ENCODE measurements around the gene MACROD2.

The MACROD2 gene

DNA sequence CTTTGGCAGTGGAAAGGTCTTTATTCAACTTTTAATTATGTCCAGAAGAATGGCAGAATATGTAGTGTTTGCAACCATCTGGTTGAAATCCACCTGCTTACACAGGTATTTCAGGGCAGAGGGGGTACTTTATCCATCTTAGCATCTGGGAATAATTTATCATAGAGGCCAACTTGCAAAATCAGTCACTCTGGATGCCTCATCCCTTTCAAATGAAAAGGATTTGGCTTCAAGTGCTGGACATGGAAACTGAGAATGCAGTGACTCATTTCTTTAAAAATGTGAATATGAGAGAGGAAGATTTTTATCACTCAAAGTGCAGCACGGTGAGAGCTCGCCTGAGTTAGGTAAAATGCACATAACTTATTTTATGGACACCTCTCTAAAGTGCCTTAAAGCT lies 1819.6 kb downstream of the MACROD2 start:
- DNase-seq (ENCODE audit: low read depth): no peak

DNA sequence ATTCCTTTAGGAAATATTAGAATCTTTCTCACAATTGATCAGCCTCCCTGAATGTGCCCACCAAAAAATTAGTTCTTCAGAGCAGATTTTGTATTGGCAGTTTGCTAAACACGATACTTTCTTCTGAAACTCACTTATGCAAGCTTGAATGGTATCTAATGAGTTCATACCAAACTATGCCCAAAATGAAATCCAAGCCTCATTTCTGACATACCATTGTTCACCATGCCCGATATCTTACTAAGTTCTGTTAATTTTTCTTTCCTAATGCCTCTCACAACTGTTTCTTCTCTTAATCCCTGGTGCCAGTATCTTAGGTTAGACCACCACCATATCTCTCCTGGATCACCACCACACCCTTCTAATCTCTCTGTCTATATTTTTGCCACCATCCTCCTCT lies 1822.0 kb downstream of the MACROD2 start:
- no peak for DNase-seq (ENCODE audit: low read depth)

DNA sequence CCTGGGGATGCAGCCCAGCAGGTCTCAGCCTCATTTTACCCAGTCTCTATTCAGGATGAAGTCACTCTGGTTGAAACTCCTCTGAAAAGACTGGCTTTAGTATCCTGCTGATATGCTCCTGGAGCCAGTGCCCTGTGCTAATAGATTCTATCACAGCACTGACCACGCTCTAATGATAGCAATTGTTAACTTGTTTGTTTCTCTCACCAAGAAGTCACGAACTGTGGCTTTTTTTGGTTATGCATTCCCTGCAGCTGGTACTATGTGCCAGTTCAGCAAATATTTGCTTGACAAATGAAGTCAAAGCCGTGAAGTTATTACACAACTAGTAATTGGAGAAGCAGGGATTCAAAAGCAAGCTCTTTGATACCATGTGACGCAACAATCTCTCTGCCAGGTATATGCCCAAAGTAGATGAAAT lies 1823.3 kb downstream of the MACROD2 start:
- no peak for DNase-seq (ENCODE audit: low read depth)

DNA sequence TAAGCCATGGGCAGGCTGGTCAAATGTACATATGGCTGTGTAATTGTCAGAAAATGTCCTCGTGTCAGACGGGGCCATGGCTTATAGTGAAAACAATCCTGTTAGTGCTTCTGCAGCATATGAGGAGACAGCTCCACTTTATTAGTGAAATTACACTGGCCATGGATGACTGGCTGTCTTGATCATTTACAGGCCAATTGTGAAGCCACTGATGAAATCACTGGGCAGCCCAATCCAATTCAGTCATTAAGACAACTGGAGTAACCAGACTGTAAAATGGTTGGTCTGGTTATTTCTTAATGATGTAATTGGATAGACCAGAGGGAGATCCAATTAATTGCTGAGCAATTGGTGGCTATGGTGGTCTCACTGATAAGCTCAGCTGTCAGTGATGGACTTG lies 1828.4 kb downstream of the MACROD2 start:
- no peak for DNase-seq (ENCODE audit: low read depth)

DNA sequence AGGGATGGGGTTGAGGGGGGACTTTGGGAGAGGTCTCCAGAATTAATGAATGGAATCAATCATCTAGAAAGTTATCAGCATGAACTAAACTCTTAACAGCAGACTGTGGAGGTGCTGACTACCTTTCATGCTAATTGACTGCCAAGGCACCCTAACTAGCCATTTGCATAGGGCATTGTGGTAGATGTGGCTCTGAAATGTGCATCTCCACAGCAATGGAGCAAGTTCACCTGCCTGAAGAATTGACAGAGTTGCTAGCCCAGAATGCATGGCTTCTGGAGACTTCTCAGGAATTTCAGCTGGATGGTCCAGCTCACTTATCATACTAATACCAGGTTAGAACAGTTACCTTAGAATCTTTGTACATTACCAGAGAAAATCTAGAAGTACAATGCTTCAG lies 1832.3 kb downstream of the MACROD2 start:
- DNase-seq (ENCODE audit: low read depth): no peak

DNA sequence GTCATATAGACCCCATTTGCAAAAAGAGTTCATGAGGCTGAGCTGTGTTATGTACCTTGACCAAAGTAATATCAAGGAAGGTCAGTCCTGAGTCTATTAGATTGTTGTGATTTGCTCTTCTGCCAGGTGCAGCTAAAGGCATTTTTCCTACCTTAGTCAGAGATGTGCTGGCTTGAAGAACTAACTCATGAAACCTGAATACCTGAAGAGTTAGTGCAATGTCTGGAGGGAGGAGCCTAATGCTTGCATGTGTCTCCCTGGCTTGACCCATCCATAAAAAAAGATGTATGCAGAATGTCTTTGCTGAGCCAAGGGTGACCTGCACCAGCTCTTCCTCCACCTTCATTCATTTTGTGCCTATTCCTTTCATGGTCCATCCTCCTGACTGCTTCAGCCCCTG lies 1835.9 kb downstream of the MACROD2 start:
- DNase-seq (ENCODE audit: low read depth): no peak

DNA sequence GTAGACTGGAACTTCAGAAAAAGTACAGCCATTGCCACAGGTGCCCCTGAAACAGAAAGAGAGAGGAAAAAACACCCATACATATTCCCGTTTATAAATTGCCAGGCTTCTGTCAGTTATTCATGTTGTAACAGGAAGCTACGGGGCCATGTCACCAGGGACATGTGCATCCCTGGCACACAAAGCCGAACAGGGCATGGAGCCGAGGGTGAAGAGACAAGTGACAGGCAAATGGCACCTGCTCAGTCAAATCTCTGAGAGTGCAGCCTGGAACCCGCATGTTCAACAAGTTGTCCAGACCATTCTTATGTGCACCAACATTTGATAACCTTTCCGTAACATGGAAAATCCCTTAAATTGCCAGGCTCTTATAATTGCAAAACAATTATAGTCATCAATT lies 1837.2 kb downstream of the MACROD2 start:
- DNase-seq (ENCODE audit: low read depth): no peak

DNA sequence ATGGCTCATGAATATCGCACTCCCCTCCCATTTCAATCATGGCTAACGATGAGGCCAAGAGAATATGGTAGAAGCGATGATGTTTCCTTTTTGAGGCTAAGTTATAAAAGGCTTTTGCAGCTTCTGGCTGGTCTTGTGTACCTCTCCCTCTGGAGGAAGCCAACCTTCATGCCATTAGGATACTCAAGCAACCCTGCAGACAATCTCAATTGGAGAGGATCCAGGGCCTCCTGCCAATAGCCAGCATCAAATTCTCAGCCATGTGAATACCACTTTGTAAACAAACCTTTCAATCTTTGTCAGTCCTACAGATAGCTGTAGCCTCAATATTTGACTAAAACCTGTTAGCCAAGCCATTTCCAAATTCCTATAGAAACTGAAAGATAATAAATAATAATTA lies 1839.5 kb downstream of the MACROD2 start:
- no peak for DNase-seq (ENCODE audit: low read depth)

DNA sequence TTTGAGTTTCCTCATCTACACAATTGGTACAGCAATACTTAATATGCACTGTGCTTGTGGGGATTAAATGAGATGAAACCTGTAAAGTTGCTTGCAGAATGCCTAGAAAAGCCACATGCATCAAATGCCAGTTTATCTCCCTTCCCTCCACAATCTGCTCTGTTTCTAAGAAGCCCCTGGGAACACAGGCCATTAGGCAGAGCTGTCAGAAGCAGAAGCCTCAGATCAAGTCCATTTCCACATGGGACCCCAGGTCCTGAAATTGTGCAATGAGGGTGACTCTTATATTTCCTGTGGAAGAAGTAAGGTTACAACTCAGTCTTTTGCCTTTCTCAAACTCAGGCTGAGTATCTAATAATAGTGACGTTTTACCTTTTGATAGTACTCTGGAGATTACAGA lies 1840.5 kb downstream of the MACROD2 start:
- DNase-seq (ENCODE audit: low read depth): no peak

DNA sequence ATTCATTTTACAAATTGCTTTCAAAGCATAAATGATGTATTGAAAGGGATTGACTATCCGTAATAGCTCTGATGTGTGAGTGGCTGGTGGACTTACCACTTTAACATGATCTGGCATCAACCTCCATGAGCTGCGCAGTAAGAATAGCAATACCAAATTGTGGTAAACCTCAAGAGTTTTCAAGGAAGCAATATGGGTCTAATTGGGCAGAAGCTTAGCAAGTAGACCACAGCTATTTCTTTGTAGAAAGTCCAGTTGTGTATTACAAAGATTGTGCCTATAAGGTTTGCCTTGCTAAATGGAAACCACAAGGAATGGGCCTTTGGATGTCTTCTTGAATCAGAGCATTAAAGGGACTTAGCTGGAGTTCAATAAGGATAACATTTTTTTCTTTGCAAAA lies 1841.3 kb downstream of the MACROD2 start:
- no peak for DNase-seq (ENCODE audit: low read depth)

DNA sequence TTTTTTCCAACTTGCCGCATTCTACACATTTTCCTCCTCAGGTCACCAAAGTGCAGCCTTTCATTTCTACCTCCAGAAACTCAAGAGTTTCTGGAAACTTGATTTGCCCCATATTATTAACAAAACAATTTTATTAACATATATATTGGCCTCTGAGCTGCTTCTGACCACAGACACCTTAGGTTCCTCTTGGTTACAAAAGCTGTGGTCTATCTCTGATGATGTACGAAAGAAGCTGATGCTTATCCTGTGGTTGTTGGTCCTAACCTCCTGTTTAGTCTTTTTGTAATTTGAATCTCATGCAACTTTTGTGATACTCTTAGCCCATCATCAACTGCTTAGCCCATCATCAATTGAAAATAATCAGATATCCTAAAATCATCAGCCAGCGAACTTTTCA lies 1842.2 kb downstream of the MACROD2 start:
- DNase-seq (ENCODE audit: low read depth): no peak

DNA sequence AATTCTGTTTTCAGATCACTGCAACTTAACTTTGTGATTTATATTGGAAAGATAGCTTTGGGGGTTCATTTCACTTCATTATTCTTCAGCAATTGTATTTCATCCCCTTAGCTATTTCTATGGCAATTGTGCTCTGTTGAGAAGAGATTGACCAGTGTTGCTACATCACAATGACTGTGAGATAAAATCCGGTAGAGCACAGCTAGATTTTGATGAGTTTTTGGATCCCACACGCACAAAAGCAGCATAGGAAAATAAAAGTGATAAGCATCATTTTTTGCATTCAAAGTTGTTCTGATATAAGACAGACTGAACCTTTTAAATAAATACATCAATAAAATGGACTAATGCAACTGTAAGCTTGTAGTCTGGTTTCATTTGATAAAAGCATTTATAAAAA lies 1843.2 kb downstream of the MACROD2 start:
- DNase-seq (ENCODE audit: low read depth): no peak

DNA sequence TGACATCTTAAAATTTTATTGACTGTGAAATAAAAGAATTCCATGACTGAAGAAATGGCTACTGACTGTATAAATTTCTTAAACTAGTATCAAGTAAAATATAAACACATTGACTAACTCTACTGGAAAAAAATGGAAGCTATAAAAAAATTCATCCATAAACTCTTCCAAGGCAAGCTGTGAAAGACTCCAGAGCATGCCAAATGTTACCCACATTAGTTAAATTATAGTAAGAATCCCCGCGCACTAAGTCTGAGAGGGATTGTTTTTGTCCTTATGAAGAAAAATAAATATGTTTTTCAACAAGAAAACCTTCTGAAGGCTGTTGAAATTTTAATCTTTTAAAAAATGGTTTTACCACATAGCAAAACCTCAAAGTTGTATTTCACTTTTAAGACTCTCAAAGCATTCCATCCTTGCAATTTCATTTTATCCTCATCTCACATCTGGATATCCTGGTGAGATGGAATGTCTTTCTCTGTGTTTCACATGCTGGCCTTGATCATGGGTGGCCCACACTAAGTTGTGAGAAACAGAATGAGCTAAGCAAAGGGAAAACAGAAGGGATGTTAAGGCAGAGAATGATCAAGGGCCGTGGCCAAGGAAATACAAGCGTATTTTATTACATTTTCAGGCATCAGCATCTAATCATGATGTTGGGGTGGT lies 1845.5 kb downstream of the MACROD2 start:
- no peak for DNase-seq (ENCODE audit: low read depth)

DNA sequence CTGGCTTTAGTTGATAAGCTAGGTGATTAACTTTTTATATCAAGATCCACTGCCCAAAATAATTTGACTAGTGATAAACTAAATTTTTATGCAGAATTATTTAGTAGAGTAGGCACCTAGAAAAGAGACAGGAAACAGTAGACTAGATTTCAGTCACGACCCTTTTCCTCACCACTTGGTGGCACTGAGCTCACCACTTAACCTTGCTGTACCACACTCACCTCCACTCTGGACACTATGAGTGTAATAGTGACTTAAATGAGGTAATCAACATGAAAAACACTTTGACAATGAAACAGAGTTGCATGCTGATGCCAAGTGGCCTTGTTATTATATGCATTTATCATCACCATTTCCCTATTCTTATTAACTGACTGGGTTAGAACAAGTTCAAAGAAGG lies 1847.6 kb downstream of the MACROD2 start:
- no peak for DNase-seq (ENCODE audit: low read depth)

DNA sequence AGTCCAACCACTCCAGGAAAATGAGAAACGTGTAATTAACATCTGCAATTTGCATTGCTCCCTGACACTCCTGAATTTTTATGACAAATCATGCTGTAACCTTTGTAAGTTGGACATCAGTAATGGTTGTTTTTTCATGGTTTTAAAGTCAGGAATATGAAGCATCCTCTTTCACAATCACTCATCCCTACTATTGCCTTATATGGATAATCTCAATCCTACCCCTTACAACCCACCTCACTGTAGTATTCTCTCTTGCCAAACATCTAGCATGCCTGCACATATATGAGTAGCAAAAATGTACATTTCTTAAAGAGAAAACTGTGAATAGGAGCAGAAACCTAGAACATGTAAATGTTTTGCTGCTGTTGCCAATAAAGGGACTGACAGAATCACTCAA lies 1848.5 kb downstream of the MACROD2 start:
- DNase-seq (ENCODE audit: low read depth): no peak

DNA sequence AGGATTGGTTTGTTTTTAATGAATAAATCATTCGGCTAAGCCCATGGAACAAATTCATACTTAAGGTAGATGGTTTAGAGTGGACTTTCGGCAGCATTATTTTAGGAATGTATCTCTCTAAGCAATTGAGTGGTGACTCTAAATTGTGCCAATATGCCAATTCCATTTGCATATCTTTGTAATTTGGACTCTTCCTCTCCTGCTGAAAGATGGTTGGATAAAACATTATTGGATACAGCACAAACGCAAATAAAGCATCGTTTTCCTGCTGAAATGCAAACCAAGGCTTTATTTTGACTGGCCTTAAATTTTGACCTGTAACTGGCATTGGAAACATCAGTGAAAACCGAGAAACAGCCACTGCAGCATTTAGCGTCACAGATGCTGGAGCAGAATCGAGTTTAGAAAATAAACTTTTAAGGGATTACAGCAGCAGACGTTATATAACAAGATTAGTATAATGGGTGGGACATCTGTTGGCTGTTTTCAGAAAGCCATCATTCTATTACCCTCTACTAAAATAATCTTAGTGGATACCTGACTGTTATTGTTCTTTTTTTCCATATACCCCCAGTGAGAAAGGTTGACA lies 1852.0 kb downstream of the MACROD2 start:
- no peak for DNase-seq (ENCODE audit: low read depth)

DNA sequence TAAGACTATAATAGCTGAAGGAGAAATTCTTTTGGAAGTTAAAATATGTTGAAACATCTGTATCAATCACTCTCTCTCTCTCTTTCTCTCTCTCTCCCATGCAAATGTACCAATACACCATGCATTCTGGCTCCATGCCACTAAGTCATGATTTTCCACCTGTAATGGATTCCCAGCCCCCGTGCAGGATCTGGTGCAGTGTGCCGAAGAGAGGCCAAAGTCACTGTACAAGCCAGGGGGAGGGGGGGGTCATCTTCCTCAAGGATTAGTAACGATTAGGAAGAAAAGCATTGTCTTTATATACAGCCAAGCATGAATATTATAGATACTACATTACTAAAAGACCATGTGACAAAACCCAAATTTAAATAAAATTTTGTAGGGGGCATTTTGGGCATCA lies 1852.8 kb downstream of the MACROD2 start:
- no peak for DNase-seq (ENCODE audit: low read depth)

DNA sequence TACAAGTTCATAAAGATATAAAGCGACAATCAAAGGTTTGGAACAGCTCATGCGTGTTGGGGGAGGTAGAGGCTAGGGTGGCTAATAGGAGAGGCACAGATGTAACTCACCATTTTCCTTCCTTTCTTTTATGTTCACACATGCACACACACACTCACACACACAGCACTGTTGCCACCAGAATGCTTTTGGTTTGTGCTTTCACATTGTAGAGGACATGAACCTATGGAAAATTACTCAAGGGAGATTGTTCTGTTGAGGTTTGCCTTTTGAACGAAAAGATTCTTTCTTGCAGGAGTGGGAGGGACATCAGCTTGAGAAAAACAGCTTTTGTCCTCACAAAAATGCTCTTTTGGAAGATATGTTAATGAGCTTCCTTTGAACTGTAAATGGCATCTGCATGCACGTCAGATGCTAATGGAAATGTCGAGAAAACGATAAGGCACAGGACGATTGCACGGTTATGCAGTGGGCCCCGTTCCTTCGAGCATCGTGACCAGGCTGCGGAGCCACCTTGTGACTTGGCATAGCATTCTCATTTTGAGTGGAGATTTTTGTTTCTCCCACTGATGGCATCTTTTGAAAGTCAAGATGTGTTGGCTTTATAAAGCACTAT lies 1853.8 kb downstream of the MACROD2 start:
- DNase-seq (ENCODE audit: low read depth): no peak

DNA sequence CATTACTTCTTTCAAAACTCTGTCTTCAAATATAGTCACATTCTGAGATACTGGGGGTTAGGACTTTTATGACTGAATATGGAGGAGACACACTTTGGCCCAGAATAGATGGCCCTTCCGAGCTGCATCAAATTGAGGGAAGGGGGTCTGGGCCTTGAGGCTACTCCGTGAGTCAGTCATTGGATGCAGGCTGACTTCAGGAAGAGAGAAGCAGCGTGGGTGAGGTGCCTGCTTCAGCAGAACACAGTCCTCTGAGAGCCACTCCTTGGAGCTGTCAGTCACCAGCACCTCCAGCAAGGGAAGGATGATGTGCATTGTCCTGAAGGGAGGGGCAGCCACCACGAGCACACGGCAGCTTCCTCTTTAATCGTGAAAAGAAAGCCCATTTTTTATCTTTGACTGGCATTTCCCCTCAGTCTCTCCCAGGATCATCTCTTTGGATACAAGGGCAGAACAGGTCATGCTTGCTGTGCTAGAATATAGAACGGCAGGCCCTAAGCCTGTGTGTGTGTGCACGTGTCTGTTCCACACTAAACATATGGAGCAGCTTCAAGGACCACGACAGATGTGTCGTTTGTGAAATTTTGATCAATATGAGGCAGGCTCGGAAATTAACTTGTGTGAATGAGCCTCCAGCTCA lies 1856.4 kb downstream of the MACROD2 start:
- no peak for DNase-seq (ENCODE audit: low read depth)

DNA sequence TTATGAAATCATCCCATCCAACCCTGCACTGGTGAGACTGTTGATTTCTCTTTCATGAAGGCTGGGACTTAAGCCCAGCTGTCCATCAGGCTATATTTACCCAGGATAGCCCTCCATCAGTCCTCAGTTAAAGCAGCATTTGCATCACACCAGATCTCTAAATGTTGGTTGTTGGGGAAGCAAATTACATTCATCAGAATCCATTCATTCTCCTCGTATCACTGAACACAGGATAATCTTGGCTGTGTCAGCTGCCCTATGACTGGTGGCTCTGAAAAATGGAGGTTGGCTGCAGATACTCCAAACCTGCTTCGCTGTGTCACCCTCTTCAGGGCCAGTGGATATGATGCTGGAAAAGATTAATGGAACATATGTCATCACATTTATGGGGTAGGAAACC lies 1859.6 kb downstream of the MACROD2 start:
- DNase-seq (ENCODE audit: low read depth): no peak

DNA sequence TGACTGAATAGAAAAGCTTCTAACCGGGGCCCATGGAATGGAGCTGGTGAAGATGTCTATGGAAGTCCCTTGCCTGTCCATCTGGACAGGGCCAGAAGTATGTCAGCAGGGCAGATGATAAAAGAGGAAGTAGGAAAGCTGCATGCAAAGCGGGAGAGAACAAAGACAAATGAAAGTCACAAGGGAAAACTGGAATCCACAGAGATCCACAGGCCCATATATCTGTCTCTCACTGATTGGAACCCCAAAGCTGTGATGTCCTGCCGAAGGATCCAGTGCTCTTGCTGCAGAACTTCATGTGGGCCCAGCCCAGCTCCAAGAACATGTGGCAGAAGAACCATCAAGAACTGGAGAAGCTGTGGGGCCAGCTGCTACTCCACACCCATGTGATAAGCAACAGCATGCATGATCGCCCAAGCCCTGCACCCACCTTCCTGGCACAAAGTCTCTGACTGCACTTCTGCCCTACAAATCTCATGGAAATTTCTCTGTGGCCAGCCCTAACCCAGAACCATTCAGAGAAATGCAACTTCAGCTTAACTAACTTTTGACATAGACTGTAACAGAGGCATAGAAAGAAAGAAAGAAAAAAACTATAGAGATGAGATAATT lies 1862.0 kb downstream of the MACROD2 start:
- no peak for DNase-seq (ENCODE audit: low read depth)

DNA sequence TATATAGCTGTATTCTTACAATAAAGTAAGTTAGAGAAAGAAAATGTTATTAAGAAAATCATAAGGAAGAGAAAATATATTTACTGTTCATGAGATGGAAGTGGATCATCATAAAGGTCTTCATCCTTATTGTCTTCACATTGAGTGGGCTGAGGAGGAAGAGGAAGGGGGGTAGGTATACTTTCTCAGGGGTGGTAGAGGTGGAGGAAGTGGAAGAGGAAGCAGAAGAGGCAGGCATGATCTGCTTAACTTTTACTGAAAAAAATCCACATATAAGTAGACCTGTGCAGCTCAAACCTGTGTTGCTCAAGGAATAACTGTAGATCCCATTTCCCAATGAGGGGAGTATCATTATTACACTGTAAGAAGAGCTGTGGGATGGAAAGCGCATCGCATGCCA lies 1863.7 kb downstream of the MACROD2 start:
- no peak for DNase-seq (ENCODE audit: low read depth)

DNA sequence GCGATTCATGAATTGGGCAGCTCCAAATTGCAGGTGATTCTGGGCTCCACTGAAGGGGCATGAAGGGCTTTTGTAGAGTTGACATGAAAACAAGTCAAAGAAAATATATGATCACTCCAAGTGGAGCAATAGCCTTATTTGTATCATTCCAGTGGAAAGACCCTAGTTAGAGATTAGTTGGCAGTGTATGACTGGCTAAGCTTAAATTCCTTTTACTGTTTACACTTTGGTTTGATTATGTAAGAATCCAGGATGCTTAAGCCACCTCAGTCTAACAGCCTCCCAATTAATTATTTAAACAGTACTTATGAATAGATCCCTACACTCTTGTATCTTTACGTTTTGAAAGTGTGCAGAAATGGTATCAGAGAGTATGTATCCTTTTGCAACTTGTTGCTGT lies 1865.5 kb downstream of the MACROD2 start:
- no peak for DNase-seq (ENCODE audit: low read depth)
